IMR-90 (cell line): ENCODE results near the gene DOCK10. TPM values are rescaled to one million over a fixed set of nuclear protein-coding genes. Genes with fewer than 3 reads are reported as not detected.

Experiments
- ATAC-seq: fragments of 200-7000 bp; cut with Tn5 transposase; 2 replicates; pipeline ENCODE4 v1.9.1; 2020; ENCODE audit warnings: low read depth, mild to moderate bottlenecking, moderate library complexity
- BruUV-seq: library from RNA; stranded (reverse); fragments of 400-500 nt; replicated peaks from 2 replicates; lab custom pipeline; 2021; lab: Mats Ljungman, UMichigan
- CTCF ChIA-PET: fragments of 300-600 bp; formaldehyde crosslinking; extraction: SDS; loops from one replicate; lab custom pipeline; 2021; ENCODE audit warnings: antibody characterized with exemption; lab: Yijun Ruan, JAX
- POLR2A ChIA-PET: fragments of 300-600 bp; sonication (Branson Sonifier 250); formaldehyde crosslinking; loops from one replicate; lab custom pipeline; 2022; ENCODE audit warnings: antibody characterized with exemption; ENCODE audit not compliant: unreplicated experiment; lab: Charles Lee
- DNase-seq: peaks from one replicate; pipeline ENCODE4 v3.0.0; 2013
- H2AFZ ChIP-seq: replicated peaks from 2 replicates; pipeline ENCODE3; 2013; ENCODE audit warnings: low read length, mild to moderate bottlenecking; ENCODE audit not compliant: poor library complexity
- H2AK5ac ChIP-seq: 2 replicates; pipeline ENCODE4 v1.6.1; 2013; ENCODE audit warnings: low read depth, low read length, inconsistent platforms
- H2AK9ac ChIP-seq: replicated peaks from 2 replicates; pipeline ENCODE3; 2013; ENCODE audit warnings: mild to moderate bottlenecking, low read depth, low read length, moderate library complexity; ENCODE audit not compliant: poor library complexity
- H2BK120ac ChIP-seq: 2 replicates; pipeline ENCODE4 v1.6.1; 2013; ENCODE audit warnings: low read depth, low read length, inconsistent platforms
- H2BK15ac ChIP-seq: 3 replicates; pipeline ENCODE4 v1.6.1; 2013; ENCODE audit warnings: low read depth, low read length, inconsistent platforms
- H2BK20ac ChIP-seq: 2 replicates; pipeline ENCODE4 v1.6.1; 2013; ENCODE audit warnings: low read depth, mild to moderate bottlenecking, inconsistent platforms, low read length, moderate library complexity
- H2BK5ac ChIP-seq: 2 replicates; pipeline ENCODE4 v1.6.1; 2013; ENCODE audit warnings: mild to moderate bottlenecking, low read depth, low read length, inconsistent platforms; ENCODE audit not compliant: poor library complexity, severe bottlenecking
- H3K14ac ChIP-seq: replicated peaks from 2 replicates; pipeline ENCODE4 v1.6.1; 2013; ENCODE audit warnings: low read depth, low read length, inconsistent platforms
- H3K18ac ChIP-seq: 2 replicates; pipeline ENCODE4 v1.6.1; 2013; ENCODE audit warnings: low read depth, low read length, control low read depth
- H3K23ac ChIP-seq: 2 replicates; pipeline ENCODE4 v1.6.1; 2013; ENCODE audit warnings: low read depth, low read length, inconsistent platforms
- H3K27ac ChIP-seq: 2 replicates; pipeline ENCODE4 v1.5.1; 2013; ENCODE audit warnings: mild to moderate bottlenecking, control low read depth, low read length; ENCODE audit not compliant: insufficient read depth
- H3K27me3 ChIP-seq: 2 replicates; pipeline ENCODE4 v1.6.1; 2013; ENCODE audit warnings: low read length; ENCODE audit not compliant: control insufficient read depth, insufficient read depth
- H3K36me3 ChIP-seq: 2 replicates; pipeline ENCODE4 v1.6.1; 2013; ENCODE audit warnings: low read length, mixed read lengths; ENCODE audit not compliant: control insufficient read depth, insufficient read depth
- H3K4ac ChIP-seq: 2 replicates; pipeline ENCODE4 v1.6.1; 2013; ENCODE audit warnings: low read depth, low read length, inconsistent platforms
- H3K4me1 ChIP-seq: 2 replicates; pipeline ENCODE4 v1.6.1; 2013; ENCODE audit warnings: low read length, mixed read lengths; ENCODE audit not compliant: control insufficient read depth, insufficient read depth
- H3K4me2 ChIP-seq: 2 replicates; pipeline ENCODE4 v1.6.1; 2013; ENCODE audit warnings: low read depth, mild to moderate bottlenecking, control low read depth, low read length, moderate library complexity
- H3K4me3 ChIP-seq: 2 replicates; pipeline ENCODE4 v1.5.1; 2013; ENCODE audit warnings: low read depth, mild to moderate bottlenecking, control low read depth, low read length, moderate library complexity; ENCODE audit not compliant: insufficient read depth
- H3K56ac ChIP-seq: 2 replicates; pipeline ENCODE4 v1.6.1; 2013; ENCODE audit warnings: low read length, inconsistent platforms; ENCODE audit not compliant: insufficient read depth; ENCODE audit errors: extremely low read depth
- H3K79me1 ChIP-seq, 2 experiments: 2 replicates each; pipeline ENCODE4 v1.6.1; 2013; ENCODE audit warnings: low read length in 2 of 2, inconsistent platforms in 1 of 2, low read depth in 1 of 2
- H3K9ac ChIP-seq: 2 replicates; pipeline ENCODE4 v1.6.1; 2013; ENCODE audit warnings: low read depth, low read length, control low read depth
- H3K9me1 ChIP-seq: 2 replicates; pipeline ENCODE4 v1.6.1; 2013; ENCODE audit warnings: low read length, inconsistent platforms; ENCODE audit not compliant: insufficient read depth
- H3K9me3 ChIP-seq: 2 replicates; pipeline ENCODE4 v1.6.1; 2013; ENCODE audit warnings: low read length; ENCODE audit not compliant: control insufficient read depth, insufficient read depth
- H4K20me1 ChIP-seq: 2 replicates; pipeline ENCODE4 v1.6.1; 2013; ENCODE audit warnings: low read length, inconsistent platforms; ENCODE audit not compliant: insufficient read depth
- H4K5ac ChIP-seq: 2 replicates; pipeline ENCODE4 v1.6.1; 2013; ENCODE audit warnings: mild to moderate bottlenecking, low read depth, low read length, control low read depth
- H4K8ac ChIP-seq, 2 experiments: 2 replicates each; pipeline ENCODE4 v1.6.1; 2013; ENCODE audit warnings: low read depth in 2 of 2, low read length in 2 of 2, control low read depth in 1 of 2, inconsistent platforms in 1 of 2
- H4K91ac ChIP-seq: 2 replicates; pipeline ENCODE4 v1.6.1; 2013; ENCODE audit warnings: low read depth, low read length, inconsistent platforms; ENCODE audit not compliant: insufficient read depth
- NFE2L2 ChIP-seq: fragments of 150-350 bp; IDR thresholded peaks from 2 replicates; pipeline ENCODE4 v1.6.1; 2016; ENCODE audit warnings: low read depth, mild to moderate bottlenecking, low read length
- RAD21 ChIP-seq: IDR thresholded peaks from 2 replicates; pipeline ENCODE4 v1.6.1; 2012; ENCODE audit warnings: low read length, improper control_type of control experiment
- SMC3 ChIP-seq: fragments of 150-350 bp; IDR thresholded peaks from 2 replicates; pipeline ENCODE4 v1.6.1; 2016; ENCODE audit warnings: low read depth, mild to moderate bottlenecking, antibody characterized with exemption, low read length, moderate library complexity
- WGBS, 2 experiments: methylation state at CpG; one replicate each; pipeline versions ENCODE4 v1.1.5 to v1.1.7; 2013; ENCODE audit warnings: missing lambda C conversion rate in 2 of 2; ENCODE audit not compliant: insufficient read length in 1 of 2; ENCODE audit errors: extremely low coverage in 2 of 2; 5-methylcytosine and 5-hydroxymethylcytosine counted together
- dilution Hi-C: fragments of 300-500 bp; cut with HindIII; formaldehyde crosslinking; loops from one replicate; pipeline ENCODE4 v1.14.3; 2018; ENCODE audit warnings: low sequenced_read_pairs; ENCODE audit not compliant: unreplicated experiment
- in situ Hi-C: fragments of 300-500 bp; cut with MboI; formaldehyde crosslinking; loops from 3 replicates; pipeline ENCODE4 v1.14.3; 2019; ENCODE audit warnings: low sequenced_read_pairs, inconsistent platforms, mixed read lengths
- intact Hi-C: fragments of 100-400 bp; cut with micrococcal nuclease; formaldehyde crosslinking; loops from 2 replicates; pipeline ENCODE4 v1.10.0; 2022
- polyA plus RNA-seq, 3 experiments: library from polyadenylated mRNA; depleted of rRNA; stranded (reverse); fragments of >200 nt; gene quantifications; 2 replicates each; pipeline ENCODE4 v1.2.3, GENCODE V29; 2012; ENCODE audit warnings: low replicate concordance in 1 of 3
- total RNA-seq: library from RNA; depleted of rRNA; stranded (reverse); fragments of >200 nt; gene quantifications from 2 replicates; pipeline ENCODE4 v1.2.3, GENCODE V29; 2012
- TF ChIP-seq, protein P1 (sequence below): fragments of 150-350 bp; IDR thresholded peaks from 2 replicates; pipeline ENCODE4 v1.6.1; 2016; ENCODE audit warnings: low read depth, mild to moderate bottlenecking, low read length, moderate library complexity, borderline replicate concordance
- TF ChIP-seq, protein P2 (sequence below): conservative IDR thresholded peaks from 2 replicates; pipeline ENCODE4 v1.5.1; 2012; ENCODE audit warnings: mild to moderate bottlenecking, low read depth, low read length, improper control_type of control experiment

DOCK10 gene
- total and polyA plus RNA-seq, 2 of the 4 experiments (the other 2 are of a cell fraction): 58.6 to 75.3 TPM

DNA sequence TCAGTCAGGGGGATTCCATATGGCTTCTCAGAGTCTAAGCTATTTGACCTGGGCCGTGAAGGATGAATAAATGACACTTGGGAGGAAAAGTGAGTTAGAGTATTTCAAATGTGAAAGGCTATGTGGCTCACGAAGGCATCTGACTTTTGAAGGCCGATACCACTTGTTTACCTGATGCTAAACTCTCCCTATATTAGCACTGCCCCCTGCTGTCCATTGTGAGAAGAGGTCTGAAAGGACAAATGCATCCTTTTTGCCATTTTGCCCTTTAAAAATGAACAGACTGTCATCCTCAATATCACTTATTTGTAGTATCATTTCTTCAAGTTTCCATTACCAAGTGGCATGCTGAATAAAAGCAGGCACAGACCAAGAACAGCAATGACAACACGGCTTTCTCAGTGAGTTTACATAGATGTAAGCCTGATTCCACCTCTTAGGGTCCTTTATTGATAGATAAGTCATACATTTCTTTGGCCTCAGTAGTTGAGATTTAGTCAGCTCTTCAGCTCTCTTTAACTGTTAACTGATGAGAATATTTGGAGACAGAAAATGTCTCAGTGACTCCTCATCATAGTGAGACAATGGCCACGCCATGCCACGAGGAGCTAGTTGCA lies 40.1 kb downstream of the DOCK10 start:
- Histone ChIP-seq H4K5ac (peak overlapping the region; percentile 41), H3K4me3 (no peak overlapping the region), H2AFZ (peak overlapping the region; percentile 59), H3K79me1 (peaks cover 34 to 70% of the 10 kb centered on the region in 2 experiments), H3K14ac (peak overlapping the region; percentile 18; the same call in 1 of the 2 replicates), H2BK120ac (no peak overlapping the region; the same call in 1 of the 2 replicates), H3K4me1 (peaks cover 9% of the 10 kb centered on the region), H3K23ac (no peak overlapping the region), H3K9ac (0 out of 2 replicates have a peak overlapping the region, but pooled peaks have one; percentile 25), H4K8ac (peak overlapping the region; percentile 10 to 64; a peak in 2 of 4 replicates), H2BK20ac (no peak overlapping the region), H3K36me3 (no peaks in the 10 kb centered on the region), H4K20me1 (no peaks in the 10 kb centered on the region), H3K9me1 (peaks cover 5% of the 10 kb centered on the region), H3K27ac (peak overlapping the region; percentile 20; the same call in 1 of the 2 replicates), H3K56ac (no peak overlapping the region), H2BK15ac (peak overlapping the region; percentile 41; the same call in 1 of the 3 replicates), H3K4ac (peak overlapping the region; percentile 46; the same call in 1 of the 2 replicates), H3K18ac (peak overlapping the region; percentile 11; the same call in 1 of the 2 replicates), H3K9me3 (no peaks in the 10 kb centered on the region), H3K4me2 (peak overlapping the region; percentile 59; the same call in 1 of the 2 replicates), H2AK9ac (peak overlapping the region; percentile 35), H2AK5ac (peak overlapping the region; percentile 94; the same call in 1 of the 2 replicates), H2BK5ac (peak overlapping the region; percentile 49), H4K91ac (no peak overlapping the region), H3K27me3 (no peaks in the 10 kb centered on the region)
- BruUV-seq: no TSS peak
- ATAC-seq: peak; percentile 74
- POLR2A ChIA-PET: no interaction called here
- dilution Hi-C loops (no loop called here), intact Hi-C loops (loop anchor here (1.0 to 5.0 kb wide), 8 partner anchors 115 to 659 kb away; partner anchors contain the start of gene CUL3), in situ Hi-C loops (loop anchor here (25.0 kb wide), 2 partner anchors 640 to 660 kb away; no protein-coding TSS in a partner anchor)
- CTCF ChIA-PET: interaction anchor here (0.6 to 1.7 kb wide), 9 partner anchors 10 to 1964 kb away, joined by 3 to 5 read pairs (median 3); no protein-coding TSS in a partner anchor
- DNase-seq: peak; percentile 78
- no CpG with 5 or more reads among the region's 6 CpGs for WGBS, 2 experiments
- TF ChIP-seq, protein P1, sequence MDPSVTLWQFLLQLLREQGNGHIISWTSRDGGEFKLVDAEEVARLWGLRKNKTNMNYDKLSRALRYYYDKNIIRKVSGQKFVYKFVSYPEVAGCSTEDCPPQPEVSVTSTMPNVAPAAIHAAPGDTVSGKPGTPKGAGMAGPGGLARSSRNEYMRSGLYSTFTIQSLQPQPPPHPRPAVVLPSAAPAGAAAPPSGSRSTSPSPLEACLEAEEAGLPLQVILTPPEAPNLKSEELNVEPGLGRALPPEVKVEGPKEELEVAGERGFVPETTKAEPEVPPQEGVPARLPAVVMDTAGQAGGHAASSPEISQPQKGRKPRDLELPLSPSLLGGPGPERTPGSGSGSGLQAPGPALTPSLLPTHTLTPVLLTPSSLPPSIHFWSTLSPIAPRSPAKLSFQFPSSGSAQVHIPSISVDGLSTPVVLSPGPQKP: no peak
- TF ChIP-seq SMC3: peak; percentile 90
- no peak for TF ChIP-seq NFE2L2
- TF ChIP-seq, protein P2, sequence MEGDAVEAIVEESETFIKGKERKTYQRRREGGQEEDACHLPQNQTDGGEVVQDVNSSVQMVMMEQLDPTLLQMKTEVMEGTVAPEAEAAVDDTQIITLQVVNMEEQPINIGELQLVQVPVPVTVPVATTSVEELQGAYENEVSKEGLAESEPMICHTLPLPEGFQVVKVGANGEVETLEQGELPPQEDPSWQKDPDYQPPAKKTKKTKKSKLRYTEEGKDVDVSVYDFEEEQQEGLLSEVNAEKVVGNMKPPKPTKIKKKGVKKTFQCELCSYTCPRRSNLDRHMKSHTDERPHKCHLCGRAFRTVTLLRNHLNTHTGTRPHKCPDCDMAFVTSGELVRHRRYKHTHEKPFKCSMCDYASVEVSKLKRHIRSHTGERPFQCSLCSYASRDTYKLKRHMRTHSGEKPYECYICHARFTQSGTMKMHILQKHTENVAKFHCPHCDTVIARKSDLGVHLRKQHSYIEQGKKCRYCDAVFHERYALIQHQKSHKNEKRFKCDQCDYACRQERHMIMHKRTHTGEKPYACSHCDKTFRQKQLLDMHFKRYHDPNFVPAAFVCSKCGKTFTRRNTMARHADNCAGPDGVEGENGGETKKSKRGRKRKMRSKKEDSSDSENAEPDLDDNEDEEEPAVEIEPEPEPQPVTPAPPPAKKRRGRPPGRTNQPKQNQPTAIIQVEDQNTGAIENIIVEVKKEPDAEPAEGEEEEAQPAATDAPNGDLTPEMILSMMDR: peak; percentile 88
- peak; percentile 92 for TF ChIP-seq RAD21
